OCI-LY1 (cell line): ENCODE results near the gene WDPCP.

Experiments used
- H2AFZ ChIP-seq: fragments of 200-600 bp; sonication (generic), shearing (Covaris generic); 2 replicates; pipeline ENCODE4 v1.6.0; 2014; ENCODE audit warnings: antibody characterized with exemption, mild to moderate bottlenecking, low read length
- H3F3A ChIP-seq: fragments of 200-600 bp; sonication (generic), shearing (Covaris generic); 2 replicates; pipeline ENCODE4 v1.6.0; 2014; ENCODE audit warnings: mild to moderate bottlenecking, antibody characterized with exemption, low read length, moderate library complexity; ENCODE audit not compliant: insufficient read depth
- H3K27ac ChIP-seq: fragments of 200-600 bp; sonication (generic); 2 replicates; pipeline ENCODE4 v1.5.1; 2014; ENCODE audit warnings: low read length, mixed run types, mild to moderate bottlenecking, low read depth; ENCODE audit not compliant: poor library complexity, severe bottlenecking
- H3K27me3 ChIP-seq: fragments of 200-600 bp; sonication (generic); 2 replicates; pipeline ENCODE4 v1.6.0; 2014; ENCODE audit warnings: antibody characterized with exemption, mild to moderate bottlenecking, low read length, moderate library complexity; ENCODE audit not compliant: insufficient read depth
- H3K36me3 ChIP-seq: fragments of 200-600 bp; sonication (generic); 2 replicates; pipeline ENCODE4 v1.6.1; 2014; ENCODE audit warnings: mild to moderate bottlenecking, antibody characterized with exemption, low read length, moderate library complexity, mixed read lengths; ENCODE audit not compliant: insufficient read depth
- H3K4me1 ChIP-seq: fragments of 200-600 bp; sonication (generic); 2 replicates; pipeline ENCODE4 v1.5.1; 2014; ENCODE audit warnings: mild to moderate bottlenecking, low read length, moderate library complexity; ENCODE audit not compliant: insufficient read depth, severe bottlenecking
- H3K4me2 ChIP-seq: fragments of 200-600 bp; sonication (generic), shearing (Covaris generic); 2 replicates; pipeline ENCODE4 v1.6.1; 2014; ENCODE audit warnings: low read length
- H3K4me3 ChIP-seq: fragments of 200-600 bp; sonication (generic); 2 replicates; pipeline ENCODE4 v1.5.1; 2014; ENCODE audit warnings: low read length, low read depth, mild to moderate bottlenecking, mixed read lengths; ENCODE audit not compliant: poor library complexity, severe bottlenecking
- H3K79me2 ChIP-seq: fragments of 200-600 bp; shearing (Covaris generic); 2 replicates; pipeline ENCODE4 v1.6.1; 2016; ENCODE audit warnings: mixed run types, low read length, mixed read lengths; ENCODE audit not compliant: insufficient read depth
- H3K9ac ChIP-seq: fragments of 200-600 bp; sonication (generic), shearing (Covaris generic); 2 replicates; pipeline ENCODE4 v1.6.1; 2014; ENCODE audit warnings: mild to moderate bottlenecking, low read length, mixed read lengths
- H3K9me2 ChIP-seq: fragments of 200-600 bp; sonication (generic), shearing (Covaris generic); 2 replicates; pipeline ENCODE4 v1.6.1; 2014; ENCODE audit warnings: low read depth, mild to moderate bottlenecking, low read length, mixed read lengths
- H3K9me3 ChIP-seq: fragments of 200-600 bp; shearing (Covaris generic); 2 replicates; pipeline ENCODE4 v1.6.1; 2014; ENCODE audit warnings: low read length, mixed read lengths
- H4K20me1 ChIP-seq: fragments of 200-600 bp; sonication (generic), shearing (Covaris generic); 2 replicates; pipeline ENCODE4 v1.6.0; 2016; ENCODE audit warnings: mild to moderate bottlenecking, low read length; ENCODE audit not compliant: insufficient read depth
- EZH2 ChIP-seq: fragments of 200-600 bp; sonication (generic), shearing (Covaris generic); IDR thresholded peaks from 2 replicates; pipeline ENCODE4 v1.8.0; 2017; ENCODE audit warnings: borderline replicate concordance, mixed run types, mild to moderate bottlenecking, antibody characterized with exemption, low read length, moderate library complexity, mixed read lengths
- TF ChIP-seq, protein P1 (sequence below): fragments of 200-600 bp; sonication (generic), shearing (Covaris generic); IDR thresholded peaks from 2 replicates; pipeline ENCODE4 v1.5.1; 2017; ENCODE audit warnings: mild to moderate bottlenecking, antibody characterized with exemption, low read length, moderate library complexity, mixed read lengths

The WDPCP gene

DNA sequence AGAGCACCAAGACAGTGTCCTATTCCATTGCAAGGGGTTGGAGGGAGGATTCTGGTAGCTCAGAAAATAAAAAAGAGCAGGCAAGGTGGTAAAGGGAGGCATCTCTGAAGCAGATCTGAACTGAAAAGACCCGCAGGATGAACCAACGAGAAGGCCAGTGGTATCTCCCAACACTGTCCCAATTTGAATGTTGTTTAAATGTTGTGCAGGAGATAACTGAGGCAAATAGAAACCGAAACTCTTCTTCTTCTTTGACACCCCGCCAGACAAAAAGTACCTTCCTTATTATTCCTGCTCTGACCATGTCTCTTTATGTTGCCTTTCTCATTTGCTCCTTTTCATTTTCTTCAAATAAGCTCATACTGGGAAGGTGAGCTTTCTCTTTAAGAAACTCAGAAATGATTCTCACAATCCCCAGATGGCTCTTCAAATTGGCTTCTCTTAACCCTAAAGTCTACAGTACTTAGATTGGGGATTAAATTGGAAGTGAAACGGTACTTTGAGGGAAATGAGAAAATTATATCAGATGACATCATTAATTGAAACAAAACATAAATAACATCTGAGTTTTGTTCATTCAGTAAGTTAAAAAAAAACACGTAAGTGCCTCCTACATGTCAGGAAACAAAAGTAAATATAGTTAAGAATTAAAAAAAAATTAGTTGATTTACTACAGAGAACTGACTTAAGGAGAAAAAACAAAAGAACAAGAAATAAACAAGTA is 143.6 kb downstream of the WDPCP start:
- Histone ChIP-seq H3F3A (no peaks in the 10 kb centered on the region), H3K4me1 (no peaks in the 10 kb centered on the region), H3K9me3 (no peaks in the 10 kb centered on the region), H3K27ac (no peak overlapping the region), H3K36me3 (no peaks in the 10 kb centered on the region), H3K4me2 (0 out of 2 replicates have a peak overlapping the region, but pooled peaks have one; percentile 6), H3K27me3 (no peaks in the 10 kb centered on the region), H3K9ac (no peak overlapping the region), H3K4me3 (no peak overlapping the region), H2AFZ (no peak overlapping the region), H3K9me2 (no peaks in the 10 kb centered on the region), H4K20me1 (no peaks in the 10 kb centered on the region), H3K79me2 (no peaks in the 10 kb centered on the region)
- TF ChIP-seq, protein P1, sequence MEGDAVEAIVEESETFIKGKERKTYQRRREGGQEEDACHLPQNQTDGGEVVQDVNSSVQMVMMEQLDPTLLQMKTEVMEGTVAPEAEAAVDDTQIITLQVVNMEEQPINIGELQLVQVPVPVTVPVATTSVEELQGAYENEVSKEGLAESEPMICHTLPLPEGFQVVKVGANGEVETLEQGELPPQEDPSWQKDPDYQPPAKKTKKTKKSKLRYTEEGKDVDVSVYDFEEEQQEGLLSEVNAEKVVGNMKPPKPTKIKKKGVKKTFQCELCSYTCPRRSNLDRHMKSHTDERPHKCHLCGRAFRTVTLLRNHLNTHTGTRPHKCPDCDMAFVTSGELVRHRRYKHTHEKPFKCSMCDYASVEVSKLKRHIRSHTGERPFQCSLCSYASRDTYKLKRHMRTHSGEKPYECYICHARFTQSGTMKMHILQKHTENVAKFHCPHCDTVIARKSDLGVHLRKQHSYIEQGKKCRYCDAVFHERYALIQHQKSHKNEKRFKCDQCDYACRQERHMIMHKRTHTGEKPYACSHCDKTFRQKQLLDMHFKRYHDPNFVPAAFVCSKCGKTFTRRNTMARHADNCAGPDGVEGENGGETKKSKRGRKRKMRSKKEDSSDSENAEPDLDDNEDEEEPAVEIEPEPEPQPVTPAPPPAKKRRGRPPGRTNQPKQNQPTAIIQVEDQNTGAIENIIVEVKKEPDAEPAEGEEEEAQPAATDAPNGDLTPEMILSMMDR: no peak
- no peak for TF ChIP-seq EZH2

DNA sequence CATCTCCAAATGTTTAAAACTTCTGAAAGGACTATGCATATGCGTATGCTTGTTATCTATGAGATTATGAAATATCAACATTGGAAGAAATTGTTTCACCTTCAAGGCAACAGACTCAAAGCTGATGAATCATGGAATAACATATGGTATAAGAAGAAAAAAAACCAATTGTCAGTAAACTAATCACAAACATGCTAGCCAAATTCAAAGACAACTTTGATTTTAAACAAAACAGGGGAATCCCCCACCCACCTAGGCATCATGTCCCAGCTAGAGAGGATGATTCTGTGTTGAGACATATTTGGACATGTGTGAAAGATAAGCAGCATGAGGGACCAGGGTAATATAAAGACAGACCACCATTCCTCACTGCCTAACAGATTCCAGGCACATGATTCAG is 147.7 kb downstream of the WDPCP start:
- no peaks in the 10 kb centered on the region for H3K4me1 ChIP-seq
- TF ChIP-seq EZH2: no peak
- TF ChIP-seq, protein P1: no peak

DNA sequence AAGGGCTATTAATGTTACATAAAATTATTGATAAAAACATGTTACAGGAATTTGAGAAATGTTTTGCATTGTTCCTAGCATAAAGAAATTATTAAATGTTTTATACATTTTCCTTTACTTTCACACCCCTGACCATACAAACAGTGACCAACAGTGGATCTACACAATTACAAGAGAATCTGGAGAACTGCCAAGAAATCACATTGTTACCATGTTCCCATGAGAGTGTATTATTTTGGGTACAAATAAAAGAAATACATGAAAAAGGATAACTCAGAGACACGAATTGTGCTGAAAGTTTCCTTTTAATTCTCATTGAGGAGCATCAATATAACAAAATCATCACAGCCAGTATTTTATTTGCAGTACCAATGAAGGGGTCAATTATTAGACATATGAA is 150.1 kb downstream of the WDPCP start:
- Histone ChIP-seq H4K20me1 (no peaks in the 10 kb centered on the region), H3K27me3 (no peaks in the 10 kb centered on the region), H3K36me3 (no peaks in the 10 kb centered on the region), H3K4me2 (no peak overlapping the region), H3K27ac (no peak overlapping the region), H3K4me3 (no peak overlapping the region), H3F3A (no peaks in the 10 kb centered on the region), H2AFZ (no peak overlapping the region), H3K79me2 (no peaks in the 10 kb centered on the region), H3K9me2 (no peaks in the 10 kb centered on the region), H3K9ac (no peak overlapping the region), H3K4me1 (no peaks in the 10 kb centered on the region), H3K9me3 (no peaks in the 10 kb centered on the region)
- TF ChIP-seq, protein P1: no peak
- TF ChIP-seq EZH2: no peak

More for the DNA sequence above, 147.7 kb downstream of the WDPCP start:
- H3K9ac ChIP-seq: no peak overlapping the region
- no peaks in the 10 kb centered on the region for H3K79me2 ChIP-seq
- H3K4me2 ChIP-seq: no peak overlapping the region
- H3K9me2 ChIP-seq: no peaks in the 10 kb centered on the region
- no peaks in the 10 kb centered on the region for H3K27me3 ChIP-seq
- no peaks in the 10 kb centered on the region for H3K36me3 ChIP-seq
- H3F3A ChIP-seq: no peaks in the 10 kb centered on the region
- no peaks in the 10 kb centered on the region for H3K9me3 ChIP-seq
- H4K20me1 ChIP-seq: no peaks in the 10 kb centered on the region
- H3K4me3 ChIP-seq: no peak overlapping the region
- H3K27ac ChIP-seq: no peak overlapping the region
- H2AFZ ChIP-seq: no peak overlapping the region
